Esophagus muscularis mucosa (tissue), 4 donors: ENCODE data around the gene CSNK1G1. TPM values are rescaled to one million over a fixed set of nuclear protein-coding genes. Genes with fewer than 3 reads are reported as not detected.

Experiments used
- DNase-seq: peaks from one replicate; pipeline ENCODE4 v3.0.0-alpha.2; 2017; ENCODE audit errors: extremely low spot score
- H3K27ac ChIP-seq, 4 donors: fragments of 200-600 bp; sonication (generic); replicated peaks in 1 of 4; 1 replicate in 3 of 4; 2 replicates in 1 of 4; pipeline ENCODE4 v1.5.1; 2016 to 2019; ENCODE audit warnings: mild to moderate bottlenecking in 1 of 4
- H3K27me3 ChIP-seq, 4 donors: fragments of 200-600 bp; sonication (generic); one replicate each; pipeline versions ENCODE4 v1.5.1 to v1.6.0; 2016 to 2019
- H3K36me3 ChIP-seq, 4 donors: fragments of 200-600 bp; sonication (generic); one replicate each; pipeline ENCODE4 v1.5.1; 2016 to 2019
- H3K4me1 ChIP-seq, 4 donors: fragments of 200-600 bp; sonication (generic); one replicate each; pipeline ENCODE4 v1.5.1; 2016 to 2019
- H3K4me3 ChIP-seq, 4 donors: fragments of 200-600 bp; sonication (generic); 1 replicate in 2 of 4; 2 replicates in 2 of 4; pipeline ENCODE4 v1.5.1; 2016 to 2019; ENCODE audit warnings: mild to moderate bottlenecking in 4 of 4, moderate library complexity in 1 of 4
- H3K9me3 ChIP-seq, 4 donors: fragments of 200-600 bp; sonication (generic); 1 replicate in 3 of 4; 2 replicates in 1 of 4; pipeline ENCODE4 v1.5.1; 2016 to 2019
- CTCF ChIP-seq, 3 experiments: fragments of 200-600 bp in 2 of 3; fragments of 450-650 bp in 1 of 3; sonication (generic) in 2 of 3; IDR thresholded peaks; one replicate each; pipeline ENCODE4 v1.5.1; 2017 to 2019; ENCODE audit warnings: antibody characterized with exemption in 3 of 3, mild to moderate bottlenecking in 2 of 3, moderate library complexity in 1 of 3
- EP300 ChIP-seq: sonication (generic); formaldehyde crosslinking; IDR thresholded peaks from one replicate; pipeline ENCODE4 v1.6.1; 2017; ENCODE audit warnings: antibody characterized with exemption
- POLR2A ChIP-seq: fragments of 450-650 bp; IDR thresholded peaks from one replicate; pipeline ENCODE4 v1.6.1; 2017; ENCODE audit warnings: antibody characterized with exemption, moderate library complexity, mild to moderate bottlenecking, low read depth
- POLR2AphosphoS5 ChIP-seq, 2 donors: sonication (generic); formaldehyde crosslinking; IDR thresholded peaks; one replicate each; pipeline ENCODE4 v1.6.1; 2017; ENCODE audit warnings: antibody characterized with exemption in 2 of 2
- WGBS: methylation state at CpG from one replicate; pipeline ENCODE4 v1.1.5; 2018; 5-methylcytosine and 5-hydroxymethylcytosine counted together
- intact Hi-C: fragments of 100-400 bp; cut with DNase I; formaldehyde crosslinking; loops from one replicate; pipeline ENCODE4 v1.15.1; 2023
- total RNA-seq, 4 donors: library from RNA; depleted of rRNA; stranded (reverse); fragments of >200 nt; gene quantifications; one replicate each; pipeline versions ENCODE4 v1.1.0 to v1.2.1, GENCODE V29; 2016

CSNK1G1 gene
- total RNA-seq, 4 donors from 2014 or later: 9.1 to 11.2 (median 10.1) TPM

DNA sequence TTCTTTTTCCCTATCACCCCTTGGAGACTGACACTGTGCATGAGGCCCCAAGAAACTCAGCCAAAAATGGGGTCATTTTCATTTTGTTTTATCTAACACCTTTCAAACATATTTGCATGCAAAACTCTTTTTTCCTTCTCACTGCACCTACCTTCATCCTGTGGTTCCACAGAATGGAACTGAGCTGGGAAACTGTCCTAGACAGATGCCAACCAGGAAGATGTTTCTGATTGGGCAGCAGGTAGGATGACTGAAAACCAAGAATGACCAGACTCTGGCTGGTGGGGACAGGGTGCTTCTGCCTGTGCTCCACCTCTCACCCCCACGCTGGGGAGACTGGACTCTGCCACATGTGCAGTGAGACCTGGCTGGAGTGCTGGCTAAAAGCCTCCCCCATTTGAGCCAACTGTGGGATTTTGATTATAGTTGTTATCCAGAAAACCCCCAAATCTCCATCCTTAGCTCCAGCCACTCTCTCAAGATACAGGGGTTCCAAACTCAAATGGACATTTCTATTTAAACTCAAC is 198.3 kb downstream of the CSNK1G1 start:
- H3K4me1 ChIP-seq: peaks cover 62 to 71% (median 63%) of the 10 kb centered on the region in 4 donors
- peaks cover 0 to 7% (median 2%) of the 10 kb centered on the region in 4 donors for H3K27me3 ChIP-seq
- H3K9me3 ChIP-seq: no peaks in the 10 kb centered on the region
- intact Hi-C loops: no loop called here
- TF ChIP-seq CTCF (IDR thresholded peaks at IDR 0.05) (no peak), POLR2AphosphoS5 (IDR thresholded peaks at IDR 0.05) (no peak), POLR2A (no peak), EP300 (no peak)
- no peak overlapping the region for H3K4me3 ChIP-seq
- peaks cover 62 to 78% (median 74%) of the 10 kb centered on the region in 4 donors for H3K36me3 ChIP-seq
- no peak overlapping the region for H3K27ac ChIP-seq
- WGBS: 100% methylated on average over 1 of the region's 1 CpG
- no peak for DNase-seq

- Histone ChIP-seq H3K27me3 (peaks cover 0 to 15% (median 9%) of the 10 kb centered on the region in 4 donors), H3K36me3 (peaks cover 62 to 78% (median 74%) of the 10 kb centered on the region in 4 donors), H3K27ac (no peak overlapping the region), H3K4me1 (peaks cover 64 to 77% (median 65%) of the 10 kb centered on the region in 4 donors), H3K4me3 (no peak overlapping the region), H3K9me3 (no peaks in the 10 kb centered on the region)
- TF ChIP-seq POLR2AphosphoS5 (IDR thresholded peaks at IDR 0.05) (no peak), EP300 (no peak), CTCF (IDR thresholded peaks at IDR 0.05) (no peak), POLR2A (no peak)
- intact Hi-C loops: no loop called here
- WGBS: 87% methylated on average over 14 of the region's 16 CpGs
- DNase-seq: no peak
Observed at GRCh38 chr15:64156652-64157331, 199.2 kb downstream of the CSNK1G1 start.

GRCh38 chr15:64155802-64156651 is 199.9 kb downstream of the CSNK1G1 start:
- Histone ChIP-seq H3K27me3 (peaks cover 6 to 23% (median 17%) of the 10 kb centered on the region in 4 donors), H3K27ac (no peak overlapping the region), H3K36me3 (peaks cover 62 to 70% (median 68%) of the 10 kb centered on the region in 4 donors), H3K9me3 (no peaks in the 10 kb centered on the region), H3K4me3 (no peak overlapping the region), H3K4me1 (peaks cover 64 to 77% (median 65%) of the 10 kb centered on the region in 4 donors)
- intact Hi-C loops: no loop called here
- no peak for DNase-seq
- TF ChIP-seq POLR2A (no peak), POLR2AphosphoS5 (IDR thresholded peaks at IDR 0.05) (no peak), CTCF (IDR thresholded peaks at IDR 0.05) (no peak), EP300 (no peak)
- WGBS: 83% methylated on average over 14 of the region's 15 CpGs

GRCh38 chr15:64153480-64154367 is 202.2 kb downstream of the CSNK1G1 start:
- peak; percentile 95 for DNase-seq
- H3K9me3 ChIP-seq: no peaks in the 10 kb centered on the region
- H3K27ac ChIP-seq: peak overlapping the region in 3 of 4 donors; percentile 10 to 36 (median 25)
- peaks cover 39 to 47% (median 45%) of the 10 kb centered on the region in 4 donors for H3K36me3 ChIP-seq
- H3K4me1 ChIP-seq: peaks cover 44 to 56% (median 47%) of the 10 kb centered on the region in 4 donors
- 26% methylated on average over 9 of the region's 12 CpGs for WGBS
- intact Hi-C loops: no loop called here
- TF ChIP-seq EP300 (no peak), CTCF (IDR thresholded peaks at IDR 0.05) (peak in 2 of 3 experiments; percentile 92 to 95), POLR2AphosphoS5 (IDR thresholded peaks at IDR 0.05) (peak; percentile 47 to 56), POLR2A (no peak)
- peaks cover 6 to 33% (median 18%) of the 10 kb centered on the region in 4 donors for H3K27me3 ChIP-seq
- H3K4me3 ChIP-seq: peak overlapping the region in 1 of 4 donors; percentile 1
